Measurements from ENCODE around the gene SLC35E4.
"Not testable (repeated sequence)": the region's sequence is repeated elsewhere in the genome, so short reads cannot be mapped to it uniquely, and the experiment has no call there.

SLC35E4 gene

DNA sequence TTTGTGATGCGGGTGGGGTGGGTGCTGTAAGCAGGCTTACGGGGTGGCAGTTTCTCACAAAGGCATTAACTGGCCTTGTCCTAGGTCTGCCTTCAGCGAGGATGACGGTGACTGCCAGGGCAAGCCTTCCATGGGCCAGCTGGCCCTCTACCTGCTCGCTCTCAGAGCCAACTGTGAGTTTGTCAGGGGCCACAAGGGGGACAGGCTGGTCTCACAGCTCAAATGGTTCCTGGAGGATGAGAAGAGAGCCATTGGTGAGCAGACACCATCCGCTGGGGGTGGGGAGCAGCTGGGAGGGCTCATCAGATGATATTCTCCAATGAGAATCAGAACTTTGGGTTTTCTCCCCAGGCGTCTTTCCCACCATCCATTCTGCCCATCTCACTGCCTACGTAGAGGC lies 22.8 kb upstream of the SLC35E4 start:
- DNase-seq, result no peak

DNA sequence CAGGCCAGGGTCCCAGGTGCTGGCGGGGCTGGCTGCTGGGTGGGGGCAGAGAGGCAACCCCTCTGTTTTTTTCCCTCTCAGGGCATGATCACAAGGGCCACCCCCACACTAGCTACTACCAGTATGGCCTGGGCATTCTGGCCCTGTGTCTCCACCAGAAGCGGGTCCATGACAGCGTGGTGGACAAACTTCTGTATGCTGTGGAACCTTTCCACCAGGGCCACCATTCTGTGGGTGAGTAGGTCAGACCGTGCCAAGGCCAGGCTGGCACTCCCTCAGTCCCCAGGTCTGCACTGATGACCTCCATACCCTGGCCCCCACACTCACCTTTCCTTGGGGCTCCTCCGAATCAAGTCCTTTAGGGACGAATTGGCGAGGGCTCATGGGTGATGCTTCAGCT lies 21.3 kb upstream of the SLC35E4 start:
- no peak for DNase-seq

DNA sequence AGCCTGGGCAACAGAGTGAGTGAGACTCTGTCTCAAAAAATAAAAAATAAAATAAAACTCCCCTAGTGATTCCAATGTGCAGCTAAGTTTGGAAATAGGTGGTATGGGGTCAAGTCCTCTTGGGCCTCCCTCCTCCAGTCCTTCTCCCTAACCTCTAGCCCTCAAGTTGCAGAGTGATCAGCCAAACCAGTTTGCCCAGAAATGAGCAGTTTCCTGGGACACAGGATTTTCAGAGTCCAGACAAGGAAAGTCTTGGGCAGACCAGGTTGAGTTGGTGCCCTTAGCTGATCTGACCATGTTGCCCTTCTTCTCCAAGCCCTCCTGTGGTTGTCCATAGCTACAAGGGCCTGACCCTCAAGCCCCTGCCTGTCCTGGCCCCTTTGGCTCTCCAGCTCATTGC lies 20.7 kb upstream of the SLC35E4 start:
- DNase-seq, result no peak

DNA sequence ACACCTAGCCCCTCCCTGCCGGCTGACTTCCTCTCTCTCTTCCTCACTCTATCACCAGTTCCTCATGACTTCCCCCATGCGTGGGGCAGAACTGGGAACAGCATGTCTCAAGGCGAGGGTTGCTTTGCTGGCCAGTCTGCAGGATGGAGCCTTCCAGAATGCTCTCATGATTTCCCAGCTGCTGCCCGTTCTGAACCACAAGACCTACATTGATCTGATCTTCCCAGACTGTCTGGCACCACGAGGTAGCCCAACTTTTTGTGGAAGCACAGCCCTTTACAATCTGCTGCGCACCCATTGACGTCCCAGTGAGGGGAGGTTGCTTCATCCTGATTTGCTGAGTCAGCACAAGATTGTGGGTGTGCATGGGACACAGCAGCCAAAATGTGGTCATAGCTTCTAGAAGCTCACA lies 20.0 kb upstream of the SLC35E4 start:
- no peak for DNase-seq

DNA sequence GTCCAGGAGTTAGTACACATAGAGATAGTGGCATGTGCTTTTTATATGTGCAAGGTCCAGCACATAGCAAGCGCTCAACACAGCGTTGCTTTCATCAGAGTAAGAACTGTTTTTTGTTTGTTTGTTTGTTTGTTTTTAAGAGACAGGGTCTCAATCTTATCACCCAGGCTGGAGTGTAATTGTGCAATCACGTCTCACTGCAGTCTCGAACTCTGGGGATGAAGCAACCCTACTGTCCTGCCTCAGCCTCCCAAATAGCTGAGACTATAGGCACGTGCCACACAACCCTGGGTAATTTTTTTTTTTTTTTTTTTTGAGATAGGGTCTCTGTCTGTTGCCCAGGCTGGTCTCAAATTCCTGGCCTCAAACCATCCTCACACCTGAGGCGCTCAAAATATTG lies 17.8 kb upstream of the SLC35E4 start:
- no peak for DNase-seq

DNA sequence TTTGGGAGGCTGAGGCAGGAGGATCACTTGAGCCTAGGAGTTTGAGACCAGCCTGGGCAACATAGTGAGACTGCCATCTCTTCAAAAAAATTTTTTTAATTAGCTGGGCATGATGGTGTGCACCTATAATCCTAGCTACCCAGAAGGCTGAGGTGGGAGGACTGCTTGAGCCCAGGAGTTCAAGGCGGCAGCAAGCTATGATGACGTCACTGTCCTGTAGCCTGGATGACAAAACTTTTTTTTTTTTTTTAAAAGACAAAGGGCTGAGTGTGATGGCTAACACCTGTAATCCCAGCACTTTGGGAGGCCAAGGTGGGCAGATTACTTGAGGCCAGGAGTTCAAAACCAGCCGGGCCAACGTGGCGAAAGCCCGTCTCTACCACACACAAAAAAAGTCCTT lies 15.7 kb upstream of the SLC35E4 start:
- DNase-seq, result not testable (repeated sequence)

DNA sequence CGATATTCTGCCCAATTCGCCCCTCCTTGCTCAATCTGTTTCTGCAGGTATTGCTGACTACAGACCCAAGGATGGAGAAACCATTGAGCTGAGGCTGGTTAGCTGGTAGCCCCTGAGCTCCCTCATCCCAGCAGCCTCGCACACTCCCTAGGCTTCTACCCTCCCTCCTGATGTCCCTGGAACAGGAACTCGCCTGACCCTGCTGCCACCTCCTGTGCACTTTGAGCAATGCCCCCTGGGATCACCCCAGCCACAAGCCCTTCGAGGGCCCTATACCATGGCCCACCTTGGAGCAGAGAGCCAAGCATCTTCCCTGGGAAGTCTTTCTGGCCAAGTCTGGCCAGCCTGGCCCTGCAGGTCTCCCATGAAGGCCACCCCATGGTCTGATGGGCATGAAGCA lies 9.2 kb upstream of the SLC35E4 start:
- no peak for DNase-seq

DNA sequence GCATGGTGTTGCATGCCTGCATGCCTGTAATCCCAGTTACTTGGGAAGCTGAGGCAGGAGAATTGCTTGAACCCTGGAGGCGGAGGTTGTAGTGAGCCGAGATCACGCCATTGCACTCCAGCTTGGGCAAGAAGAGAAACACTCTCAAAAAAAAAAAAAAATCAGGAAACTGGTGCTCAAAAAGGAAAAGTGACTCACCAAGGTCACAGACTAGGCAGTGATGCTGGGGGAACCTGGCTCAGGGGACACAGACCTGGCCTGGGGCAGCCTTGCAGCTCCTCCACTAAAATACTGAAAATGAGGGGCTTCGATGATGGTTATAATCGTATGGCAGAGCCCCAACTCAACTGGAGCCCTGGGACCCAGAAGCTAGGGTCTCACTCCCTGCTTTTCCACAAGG lies 8.1 kb upstream of the SLC35E4 start:
- no peak for DNase-seq

DNA sequence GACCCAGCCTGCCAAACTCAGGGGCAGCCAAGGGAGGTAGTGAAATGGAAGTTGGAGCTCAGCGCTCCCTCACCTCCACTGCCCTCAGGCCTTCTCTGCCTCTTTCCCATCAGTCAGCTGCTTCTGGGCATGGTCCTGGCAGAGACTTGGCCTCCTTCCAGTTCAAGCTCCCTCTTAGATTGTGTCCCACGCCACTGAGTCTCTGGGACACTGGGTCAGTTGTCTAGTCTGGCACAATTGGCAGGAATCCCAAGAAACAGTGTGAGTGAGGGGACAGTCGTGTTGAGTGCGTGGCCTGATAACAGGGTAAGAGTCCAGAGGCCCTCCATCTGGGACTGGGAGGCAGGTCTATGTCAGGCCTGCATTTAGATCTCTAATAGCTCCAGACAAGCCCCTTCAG lies 7.1 kb upstream of the SLC35E4 start:
- DNase-seq, result no peak

DNA sequence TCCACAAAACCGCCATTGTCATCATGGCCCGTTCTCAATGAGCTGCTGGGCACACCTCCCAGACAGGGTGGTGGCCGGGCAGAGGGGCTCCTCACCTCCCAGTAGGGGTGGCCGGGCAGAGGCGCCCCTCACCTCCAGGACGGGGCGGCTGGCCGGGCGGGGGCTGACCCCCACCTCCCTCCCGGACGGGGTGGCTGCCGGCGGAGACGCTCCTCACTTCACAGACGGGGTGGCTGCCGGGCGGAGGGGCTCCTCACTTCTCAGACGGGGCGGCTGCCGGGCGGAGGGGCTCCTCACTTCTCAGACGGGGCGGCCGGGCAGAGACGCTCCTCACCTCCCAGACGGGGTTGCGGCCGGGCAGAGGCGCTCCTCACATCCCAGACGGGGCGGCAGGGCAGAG lies 4.1 kb upstream of the SLC35E4 start:
- not testable (repeated sequence) for DNase-seq

DNA sequence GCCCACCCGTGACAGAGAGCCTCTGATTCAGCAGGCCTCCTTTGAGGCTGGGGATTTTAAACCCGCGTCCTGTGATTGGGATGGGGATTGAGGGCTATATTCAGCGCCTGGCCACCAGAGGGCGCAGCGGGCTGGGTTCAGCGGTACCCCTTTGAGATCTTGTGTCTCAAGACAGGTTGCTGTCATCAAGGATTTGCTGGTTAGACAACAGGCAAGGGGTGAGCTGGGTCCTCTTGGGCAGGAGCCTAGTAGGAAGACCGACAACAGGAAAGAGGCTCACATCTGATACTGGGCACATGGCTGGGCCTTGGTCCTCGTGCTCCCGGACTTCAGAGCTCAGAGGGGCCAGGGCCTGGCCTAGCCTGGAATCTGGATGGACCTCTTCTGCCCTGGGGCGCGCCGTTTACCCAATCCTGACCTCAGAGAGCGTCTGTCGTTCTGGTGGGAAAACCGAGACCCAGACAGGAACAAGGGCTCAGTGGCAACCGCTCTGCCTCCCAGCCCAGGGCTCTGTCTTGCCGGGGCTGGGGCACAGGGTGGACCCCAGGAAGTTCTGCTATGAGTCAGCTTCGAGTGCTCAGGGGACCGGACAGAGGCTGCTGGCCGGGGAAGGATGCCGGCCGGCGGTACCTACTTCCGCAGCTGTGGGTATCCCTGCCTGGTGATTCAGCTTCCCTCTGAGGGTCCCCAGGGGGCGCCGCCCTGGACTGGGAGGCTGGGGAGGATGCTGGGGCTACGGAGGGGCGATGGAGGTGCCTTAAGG lies 929 bp upstream of the SLC35E4 start:
- DNase-seq, result peak; percentile 13

DNA sequence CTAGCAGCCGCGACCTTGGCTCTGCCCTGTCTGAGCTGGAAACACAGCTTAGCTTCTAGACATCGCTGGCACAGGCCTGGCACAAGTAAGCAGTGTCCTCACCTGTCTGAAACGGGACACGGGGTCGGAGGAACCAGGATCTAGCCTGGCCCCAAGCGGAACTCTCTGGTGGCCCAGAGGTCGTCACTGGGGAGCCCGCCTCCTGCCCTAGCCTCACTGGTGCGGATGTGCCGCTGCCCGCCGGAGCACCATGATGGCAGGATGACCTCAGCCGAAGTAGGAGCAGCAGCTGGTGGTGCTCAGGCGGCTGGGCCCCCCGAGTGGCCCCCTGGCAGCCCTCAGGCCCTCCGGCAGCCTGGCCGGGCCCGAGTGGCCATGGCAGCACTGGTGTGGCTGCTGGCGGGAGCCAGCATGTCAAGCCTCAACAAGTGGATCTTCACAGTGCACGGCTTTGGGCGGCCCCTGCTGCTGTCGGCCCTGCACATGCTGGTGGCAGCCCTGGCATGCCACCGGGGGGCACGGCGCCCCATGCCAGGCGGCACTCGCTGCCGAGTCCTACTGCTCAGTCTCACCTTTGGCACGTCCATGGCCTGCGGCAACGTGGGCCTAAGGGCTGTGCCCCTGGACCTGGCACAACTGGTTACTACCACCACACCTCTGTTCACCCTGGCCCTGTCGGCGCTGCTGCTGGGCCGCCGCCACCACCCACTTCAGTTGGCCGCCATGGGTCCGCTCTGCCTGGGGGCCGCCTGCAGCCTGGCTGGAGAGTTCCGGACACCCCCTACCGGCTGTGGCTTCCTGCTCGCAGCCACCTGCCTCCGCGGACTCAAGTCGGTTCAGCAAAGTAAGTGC lies 871 bp downstream of the SLC35E4 start:
- no peak for DNase-seq

DNA sequence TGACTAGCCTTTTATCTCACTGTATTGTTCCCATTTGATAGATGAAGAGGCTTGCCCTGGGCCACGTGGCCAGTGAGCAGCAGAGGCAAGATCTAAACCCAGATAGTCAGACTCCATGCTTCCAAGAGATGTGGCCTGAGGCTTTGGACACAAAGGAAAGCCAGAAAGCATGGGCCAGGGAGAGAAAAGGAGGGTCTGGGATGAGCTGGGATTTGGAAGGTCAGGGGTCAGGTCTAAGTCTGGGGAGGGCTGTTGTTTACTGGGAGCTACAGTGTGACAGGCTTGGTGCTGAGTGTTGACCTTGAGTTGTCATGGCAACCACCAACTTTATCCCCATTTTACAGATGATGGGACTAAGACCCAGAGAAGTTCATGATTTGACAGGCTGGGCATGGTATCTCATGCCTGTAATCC lies 2.1 kb downstream of the SLC35E4 start:
- DNase-seq, result no peak

DNA sequence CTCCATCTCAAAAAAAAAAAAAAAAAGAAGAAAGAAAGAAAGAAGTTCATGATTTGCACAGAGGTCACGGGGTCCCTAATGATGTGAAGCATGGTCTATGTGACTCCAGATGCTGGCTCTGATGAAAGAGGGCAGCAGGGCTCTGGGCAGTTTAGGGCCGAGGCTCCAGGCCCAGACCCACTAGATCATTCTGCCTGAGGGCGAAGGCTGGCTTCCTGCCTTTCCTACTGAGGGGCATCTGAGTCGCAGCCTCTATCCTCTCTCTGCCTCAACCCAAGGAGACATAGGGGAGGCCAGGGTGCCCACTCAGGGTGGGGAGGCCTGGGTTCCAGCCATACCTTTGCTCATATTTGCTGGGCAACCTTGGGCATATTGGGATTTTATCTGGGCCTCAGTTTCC lies 4.8 kb downstream of the SLC35E4 start:
- DNase-seq, result no peak

DNA sequence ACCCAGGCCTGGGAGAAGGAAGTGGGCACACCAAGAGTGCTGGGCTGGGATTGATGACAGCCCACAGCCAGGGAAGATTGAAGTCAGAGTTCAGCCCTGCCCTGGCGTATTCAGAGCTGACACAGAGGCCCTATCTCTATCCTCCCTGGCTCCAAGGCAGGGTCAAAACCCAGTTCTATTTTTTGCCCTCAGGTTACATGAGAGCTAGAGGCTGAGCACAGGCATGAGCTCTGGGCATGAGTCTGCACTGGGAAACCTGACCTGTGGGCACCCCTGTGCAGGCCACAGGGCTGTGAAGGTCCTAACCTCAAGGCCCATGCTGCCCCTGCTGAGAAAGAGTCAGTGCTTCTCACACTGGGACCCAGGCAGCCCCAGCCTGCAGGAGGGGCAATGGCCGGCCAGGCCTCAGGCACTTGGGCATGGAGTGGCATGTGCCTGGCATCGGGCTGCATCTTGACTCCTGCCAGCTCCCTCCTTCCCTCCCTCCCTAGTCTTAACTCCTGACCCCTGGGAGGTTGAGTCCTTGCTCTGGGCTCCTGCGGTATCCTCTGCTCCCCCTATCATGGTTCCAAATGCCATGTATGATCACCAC lies 5.4 kb downstream of the SLC35E4 start:
- no peak for DNase-seq

DNA sequence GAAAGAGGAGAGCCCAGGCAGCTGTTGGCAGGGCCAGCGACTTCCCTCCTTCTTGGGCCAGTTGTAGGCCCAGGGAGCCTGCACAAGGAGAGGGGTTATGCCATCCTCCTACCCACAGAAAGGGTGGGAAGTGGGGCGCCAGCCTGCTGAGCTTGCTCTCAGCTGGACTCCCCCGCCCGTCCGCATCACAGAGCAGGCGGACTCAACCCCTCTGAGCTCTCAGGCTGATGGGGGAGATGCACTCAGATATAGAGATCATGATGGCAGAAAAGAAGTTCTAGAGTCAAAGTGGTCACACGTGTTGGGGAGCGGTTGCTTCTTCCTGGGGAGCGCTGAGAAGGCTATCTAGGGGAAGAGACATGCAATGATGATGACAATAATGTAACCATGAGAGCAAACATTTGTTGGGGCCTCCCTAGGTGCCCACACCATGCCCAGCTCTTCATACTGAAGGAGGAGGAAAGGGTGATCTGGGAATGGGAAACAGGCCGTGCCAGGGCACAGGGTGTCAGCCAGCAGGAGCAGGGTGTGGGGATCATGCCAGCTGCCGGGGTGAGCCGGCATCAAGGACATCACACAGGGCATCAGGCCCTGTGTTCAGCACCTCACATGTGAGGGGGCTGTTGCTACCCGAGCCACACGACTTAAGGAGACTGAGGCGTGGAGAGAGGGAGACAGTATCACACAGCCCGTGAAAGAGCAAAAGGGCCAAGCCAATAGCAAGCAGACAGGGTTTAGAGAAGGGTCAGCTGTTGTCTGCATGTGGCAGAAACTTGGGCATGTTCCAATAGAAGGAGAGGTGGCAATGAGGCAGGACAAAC lies 7.7 kb downstream of the SLC35E4 start:
- no peak for DNase-seq

DNA sequence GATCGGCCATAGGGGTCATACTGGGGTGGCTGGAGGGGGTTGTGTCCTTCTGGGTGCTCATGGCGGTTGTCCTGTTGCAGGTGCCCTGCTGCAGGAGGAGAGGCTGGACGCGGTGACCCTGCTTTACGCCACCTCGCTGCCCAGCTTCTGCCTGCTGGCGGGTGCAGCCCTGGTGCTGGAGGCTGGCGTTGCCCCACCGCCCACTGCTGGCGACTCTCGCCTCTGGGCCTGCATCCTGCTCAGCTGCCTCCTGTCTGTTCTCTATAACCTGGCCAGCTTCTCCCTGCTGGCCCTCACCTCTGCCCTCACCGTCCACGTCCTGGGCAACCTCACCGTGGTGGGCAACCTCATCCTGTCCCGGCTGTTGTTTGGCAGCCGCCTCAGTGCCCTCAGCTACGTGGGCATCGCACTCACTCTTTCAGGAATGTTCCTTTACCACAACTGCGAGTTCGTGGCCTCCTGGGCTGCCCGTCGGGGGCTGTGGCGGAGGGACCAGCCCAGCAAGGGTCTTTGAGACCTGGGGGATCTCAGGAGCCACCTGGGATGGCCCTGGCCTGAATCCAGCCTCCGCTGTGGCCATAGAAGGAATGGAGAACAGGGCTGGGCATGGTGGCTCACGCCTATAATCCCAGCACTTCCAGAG lies 11.1 kb downstream of the SLC35E4 start:
- no peak for DNase-seq

DNA sequence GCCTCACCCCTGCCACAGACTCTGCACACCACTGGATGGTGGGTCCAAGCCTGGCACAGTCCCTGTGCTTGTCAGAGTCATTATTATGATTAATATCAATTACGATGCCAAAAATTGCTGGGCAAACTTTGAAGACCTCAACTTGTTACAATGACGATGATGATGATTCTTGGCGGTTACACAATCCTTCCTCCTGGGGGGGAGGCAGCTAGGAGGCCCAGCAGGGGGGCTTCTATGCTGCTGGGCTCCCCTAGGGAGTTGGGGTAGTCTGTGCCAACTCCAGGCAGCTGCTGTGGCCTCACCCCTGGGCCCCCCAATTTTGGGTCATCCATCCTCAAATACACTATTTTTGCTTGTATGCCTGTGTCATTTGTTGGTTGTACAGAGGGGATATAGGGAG lies 12.0 kb downstream of the SLC35E4 start:
- no peak for DNase-seq

DNA sequence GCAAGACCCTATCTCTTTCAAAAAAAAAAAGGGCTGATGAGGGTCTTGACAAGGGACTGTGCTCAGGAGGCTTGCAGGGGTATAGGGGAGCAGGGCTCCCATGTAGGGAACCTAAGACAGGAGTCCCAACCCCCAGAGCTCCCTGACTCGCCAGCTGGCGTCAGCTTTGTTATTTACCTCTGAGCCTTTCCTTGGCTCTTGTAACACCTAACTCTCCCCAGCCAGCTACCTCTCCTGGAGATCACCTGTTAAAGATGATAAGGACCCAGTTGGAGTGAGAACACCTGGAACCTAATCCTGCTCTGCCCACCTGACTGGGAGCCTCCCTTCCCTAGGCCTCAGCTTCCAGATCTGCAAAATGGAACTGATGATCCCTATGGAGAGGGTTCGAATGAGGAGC lies 13.2 kb downstream of the SLC35E4 start:
- DNase-seq, result no peak

DNA sequence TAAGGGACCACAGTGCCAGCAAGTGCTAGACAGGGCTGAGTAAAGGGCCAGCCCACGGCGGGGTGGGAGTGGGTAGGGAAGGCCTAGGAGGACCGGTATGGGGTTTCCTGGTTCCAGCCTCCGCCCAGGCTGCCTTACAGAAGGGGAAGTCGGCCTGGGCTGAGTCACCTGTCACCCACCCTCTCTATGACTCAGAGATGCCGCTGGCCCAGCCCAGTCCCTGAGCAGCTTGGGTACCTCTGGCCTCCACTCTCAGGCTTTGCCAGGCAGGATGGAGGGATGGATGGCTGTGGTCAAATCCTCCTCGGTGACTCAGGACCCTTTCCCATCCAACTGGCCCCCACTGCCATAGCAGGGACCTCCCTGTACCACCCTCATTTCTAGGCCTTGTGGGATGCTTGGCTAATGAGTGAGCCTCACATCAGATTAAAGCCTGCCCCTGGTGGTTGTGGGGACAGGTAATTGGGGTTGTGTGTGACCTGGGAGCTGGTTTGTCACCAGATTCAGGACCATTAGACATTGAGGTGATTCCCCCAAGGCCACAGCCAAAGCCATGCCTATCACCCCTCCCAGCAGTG lies 13.9 kb downstream of the SLC35E4 start:
- DNase-seq, result no peak

DNA sequence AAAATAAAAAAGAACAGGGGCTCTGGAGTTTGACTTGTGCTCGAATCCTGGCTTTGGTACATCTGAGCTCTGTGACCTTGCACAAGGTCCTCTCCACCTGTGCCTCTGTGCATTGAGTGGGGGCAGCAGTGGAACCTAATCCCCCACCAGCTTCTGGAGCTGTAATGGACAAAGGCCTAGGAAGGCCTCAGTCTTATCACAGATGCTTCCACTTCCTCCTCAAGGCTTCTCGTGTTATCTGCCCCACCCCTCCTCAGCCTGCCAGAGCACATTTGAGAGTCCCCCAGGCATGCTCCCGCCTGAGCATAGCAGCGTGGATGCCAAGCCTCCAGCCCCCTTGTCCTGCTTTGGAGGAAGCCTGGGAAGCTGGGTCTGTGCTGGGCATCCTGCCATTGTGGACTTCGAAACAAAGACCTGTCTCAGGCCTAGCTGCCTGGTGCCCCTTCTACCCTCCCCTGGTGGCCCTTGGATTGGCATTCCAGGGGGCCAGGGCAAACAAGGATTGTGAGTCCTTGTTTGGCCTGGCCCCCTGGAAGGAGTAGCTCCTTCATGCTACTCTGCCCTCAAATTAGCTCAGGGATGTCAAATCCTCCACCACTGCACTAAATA lies 15.0 kb downstream of the SLC35E4 start:
- DNase-seq, result no peak

DNA sequence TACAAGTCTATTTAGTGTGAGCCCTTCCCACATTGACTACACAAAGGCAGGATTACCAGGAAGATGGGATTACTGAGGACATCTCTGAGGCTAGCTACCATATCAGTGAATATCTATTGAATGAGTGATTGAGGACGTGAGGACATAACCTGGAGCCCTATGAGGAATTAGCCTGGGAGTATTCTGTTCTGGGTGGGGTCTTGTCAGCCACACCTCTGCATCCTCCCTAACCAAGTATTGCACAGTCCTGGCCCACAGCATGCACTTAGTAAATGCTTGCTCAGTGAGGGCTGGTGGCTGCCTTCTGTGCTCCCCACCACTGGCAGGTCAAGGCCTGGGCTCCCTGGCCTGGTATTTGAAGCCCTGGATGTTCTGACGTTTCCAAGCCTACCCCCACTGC lies 17.3 kb downstream of the SLC35E4 start:
- DNase-seq, result no peak

Measured in NCI-H774 (cell line).